ENCODE measurements around the gene PSMD10. TPM values are rescaled to one million over a fixed set of nuclear protein-coding genes. Genes with fewer than 3 reads are reported as not detected.

Gene PSMD10
- total and polyA plus RNA-seq, 2 of the 8 experiments (the other 6 are each of a cell fraction or from before 2014, with no cell fraction given): 49.9 to 79.9 TPM

GRCh38 chrX:108068121-108068520 lies 23.2 kb downstream of the PSMD10 start:
- Histone ChIP-seq H3K23ac (ENCODE audit: insufficient read length) (no peak overlapping the region), H3K36me3 (ENCODE audit: control insufficient read depth in 2 of 4, insufficient read depth in 4 of 4, low read length in 3 of 4) (no peaks in the 10 kb centered on the region), H2AK5ac (ENCODE audit: low read depth, low read length) (no peak overlapping the region), H4K91ac (replicated peaks; ENCODE audit: insufficient read length, low read length) (no peak overlapping the region), H2AFZ (ENCODE audit: low read length) (no peak overlapping the region), H3K14ac (ENCODE audit: insufficient read length) (no peak overlapping the region), H2BK12ac (ENCODE audit: low read depth, low read length) (no peak overlapping the region), H4K8ac (ENCODE audit: extremely low read depth, insufficient read depth, low read length) (no peak overlapping the region), H3K9me3 (ENCODE audit: insufficient read depth in 2 of 2, low read depth in 1 of 2, low read length in 1 of 2) (no peaks in the 10 kb centered on the region), H4K20me1 (replicated peaks in 1 of 2; ENCODE audit: control insufficient read depth in 1 of 2, insufficient read depth in 2 of 2, low read length in 2 of 2) (no peaks in the 10 kb centered on the region), H3K4me1 (replicated peaks in 1 of 4; ENCODE audit: control insufficient read depth in 3 of 4, insufficient read depth in 4 of 4, low read length in 3 of 4) (no peaks in the 10 kb centered on the region), H2BK20ac (ENCODE audit: low read length) (no peak overlapping the region), H3K9ac (replicated peaks in 1 of 4; ENCODE audit: extremely low read depth in 1 of 4, low read depth in 3 of 4, low read length in 3 of 4) (no peak overlapping the region), H3K27ac (ENCODE audit: low read depth, low read length) (no peak overlapping the region), H3K79me1 (ENCODE audit: low read depth, low read length) (no peaks in the 10 kb centered on the region), H3K4me3 (ENCODE audit: extremely low read depth in 1 of 4, insufficient read depth in 2 of 4, low read depth in 3 of 4, low read length in 4 of 4) (no peak overlapping the region), H2BK5ac (ENCODE audit: low read depth, low read length) (no peak overlapping the region), H2BK15ac (ENCODE audit: low read length) (no peak overlapping the region), H3K27me3 (replicated peaks in 1 of 4; ENCODE audit: control insufficient read depth in 3 of 4, extremely low read depth in 1 of 4, insufficient read depth in 3 of 4, low read length in 3 of 4) (no peaks in the 10 kb centered on the region), H3K79me2 (ENCODE audit: control insufficient read depth in 1 of 2, insufficient read depth in 2 of 2, low read length in 2 of 2) (no peaks in the 10 kb centered on the region), H3K4me2 (ENCODE audit: insufficient read depth in 1 of 2, low read depth in 2 of 2, low read length in 2 of 2) (no peak overlapping the region), H2BK120ac (replicated peaks; ENCODE audit: low read depth, low read length) (no peak overlapping the region), H3K4ac (replicated peaks; ENCODE audit: insufficient read length, low read depth, low read length) (no peak overlapping the region), H3K18ac (ENCODE audit: extremely low read depth, low read length) (no peak overlapping the region), H3K56ac (replicated peaks; ENCODE audit: insufficient read length, low read depth, low read length) (no peak overlapping the region), H4K5ac (ENCODE audit: insufficient read length, low read depth, low read length) (no peak overlapping the region), H3K23me2 (ENCODE audit: low read depth, low read length) (no peaks in the 10 kb centered on the region)
- DNase-seq (ENCODE audit: low read depth in 1 of 2, low spot score in 2 of 2) (no peak), FAIRE-seq (no peak)
- CTCF ChIA-PET (ENCODE audit: partially characterized antibody): interaction anchor here (0.6 to 1.0 kb wide), 3 partner anchors 46 to 871 kb away, joined by 3 to 4 read pairs (median 3); no protein-coding TSS in a partner anchor
- whole genome bisulfite sequencing, 2 experiments (ENCODE audit: extremely low coverage in 1 of 2, insufficient coverage in 1 of 2, insufficient read length in 1 of 2, insufficient replicate concordance in 2 of 2, low coverage in 1 of 2, low lambda C conversion rate in 2 of 2, missing lambda C conversion rate in 1 of 2): 100% methylated on average over 1 of the region's 1 CpG; no CpG with 5 or more reads in 1 of the 2 experiments
- TF ChIP-seq NANOG (IDR thresholded peaks at IDR 0.05; ENCODE audit: insufficient read depth, low read depth, low read length, poor library complexity, severe bottlenecking) (no peak), POU5F1 (IDR thresholded peaks at IDR 0.05; ENCODE audit: low read depth, low read length) (no peak), SRF (IDR thresholded peaks at IDR 0.05; ENCODE audit: low read depth, low read length) (no peak), SP4 (IDR thresholded peaks at IDR 0.05; ENCODE audit: low read length) (no peak), RFX5 (IDR thresholded peaks at IDR 0.05; ENCODE audit: borderline replicate concordance, low read depth, low read length) (no peak), HDAC2 (IDR thresholded peaks at IDR 0.05; ENCODE audit: borderline replicate concordance in 1 of 2, low read depth in 2 of 2, low read length in 2 of 2) (no peak), GTF2F1 (IDR thresholded peaks at IDR 0.05; ENCODE audit: borderline replicate concordance, low read depth, low read length) (no peak), ZNF274 (IDR thresholded peaks at IDR 0.05; ENCODE audit: borderline replicate concordance, extremely low read depth, low read length) (no peak), CREB1 (IDR thresholded peaks at IDR 0.05) (no peak), CBX8 (IDR thresholded peaks at IDR 0.05; ENCODE audit: borderline replicate concordance, low read depth, low read length) (no peak), SP2 (IDR thresholded peaks at IDR 0.05; ENCODE audit: low read length) (no peak), CTBP2 (IDR thresholded peaks at IDR 0.05; ENCODE audit: borderline replicate concordance, insufficient read depth, insufficient read length, low read length) (no peak), SIRT6 (IDR thresholded peaks at IDR 0.05; ENCODE audit: low read length) (no peak)
- POLR2A ChIA-PET (ENCODE audit: partially characterized antibody): no interaction called here
